NCI-H1930 (cell line): ENCODE measurements around the gene LRRD1.
"Not testable (repeated sequence)": the region's sequence is repeated elsewhere in the genome, so short reads cannot be mapped to it uniquely, and the experiment has no call there.

Experiments used
- DNase-seq, 2 experiments: peaks; one replicate each; lab custom pipeline; 2025; lab: John Stamatoyannopoulos, UW

Gene LRRD1

GRCh38 chr7:92141161-92141560 lies 37.8 kb downstream of the LRRD1 start:
- no peak for DNase-seq

- DNase-seq, result no peak
Observed at GRCh38 chr7:92137557-92137956, 41.4 kb downstream of the LRRD1 start.

- DNase-seq, result peak in 1 of 2 experiments; percentile 46
Observed at GRCh38 chr7:92135052-92135889, 43.7 kb downstream of the LRRD1 start.

- DNase-seq, result peak; percentile 91 to 95
Observed at GRCh38 chr7:92134271-92135051, 44.5 kb downstream of the LRRD1 start, which contains the start of gene CYP51A1. CYP51A1 (minus strand) TSS chr7:92134477; CDS start chr7:92134364, 113 bp downstream.

- DNase-seq, result peak; percentile 64 to 68
Observed at GRCh38 chr7:92133737-92134270, 45.1 kb downstream of the LRRD1 start.

- no peak for DNase-seq
Observed at GRCh38 chr7:92133133-92133736, 45.7 kb downstream of the LRRD1 start.

GRCh38 chr7:92131764-92132330 lies 47.1 kb downstream of the LRRD1 start:
- no peak for DNase-seq

- no peak for DNase-seq
Observed at GRCh38 chr7:92131093-92131492, 47.8 kb downstream of the LRRD1 start.

- no peak for DNase-seq
Observed at GRCh38 chr7:92121681-92122080, 57.3 kb downstream of the LRRD1 start.

GRCh38 chr7:92119213-92119759 lies 59.7 kb downstream of the LRRD1 start:
- DNase-seq, result no peak

GRCh38 chr7:92116949-92117348 lies 62.0 kb downstream of the LRRD1 start:
- no peak for DNase-seq

GRCh38 chr7:92115821-92116220 lies 63.1 kb downstream of the LRRD1 start:
- DNase-seq, result no peak

GRCh38 chr7:92110857-92111256 lies 68.1 kb downstream of the LRRD1 start:
- DNase-seq, result no peak

- no peak for DNase-seq
Observed at GRCh38 chr7:92108821-92109220, 70.1 kb downstream of the LRRD1 start.

GRCh38 chr7:92102862-92103261 lies 76.1 kb downstream of the LRRD1 start:
- not testable (repeated sequence) for DNase-seq

GRCh38 chr7:92100534-92100933 lies 78.4 kb downstream of the LRRD1 start:
- no peak for DNase-seq

GRCh38 chr7:92095380-92095779 lies 83.6 kb downstream of the LRRD1 start:
- no peak for DNase-seq
